Urinary bladder (tissue), 4 donors: ENCODE results near the gene LONRF2. TPM values are rescaled to one million over a fixed set of nuclear protein-coding genes. Genes with fewer than 3 reads are reported as not detected.
"Not testable (repeated sequence)": the region's sequence is repeated elsewhere in the genome, so short reads cannot be mapped to it uniquely, and the experiment has no call there.

Source experiments
- DNase-seq: peaks from one replicate; pipeline ENCODE4 v3.0.0-alpha.2; 2015; ENCODE audit errors: extremely low spot score
- H3K27ac ChIP-seq: one replicate; pipeline ENCODE4 v1.5.1; 2013; ENCODE audit warnings: low read depth, mild to moderate bottlenecking, moderate library complexity
- H3K36me3 ChIP-seq: one replicate; pipeline ENCODE4 v1.6.1; 2013; ENCODE audit warnings: mild to moderate bottlenecking, moderate library complexity; ENCODE audit not compliant: insufficient read depth
- H3K4me1 ChIP-seq: one replicate; pipeline ENCODE4 v1.6.1; 2013; ENCODE audit warnings: mild to moderate bottlenecking, moderate library complexity; ENCODE audit not compliant: insufficient read depth
- H3K4me3 ChIP-seq: one replicate; pipeline ENCODE4 v1.5.1; 2013; ENCODE audit warnings: low read depth, low read length
- WGBS: extraction: QIAGEN DNeasy Blood & Tissue Kit; methylation state at CpG from one replicate; pipeline ENCODE4 v1.1.7; 2013; 5-methylcytosine and 5-hydroxymethylcytosine counted together
- polyA plus RNA-seq: library from polyadenylated mRNA; stranded (reverse); fragments of 200-250 nt; gene quantifications from one replicate; pipeline ENCODE4 v1.2.3, GENCODE V29; 2013
- total RNA-seq: library from RNA; depleted of rRNA; stranded (reverse); fragments of >200 nt; gene quantifications from one replicate; pipeline ENCODE4 v1.2.3, GENCODE V29; 2014
- donor health status: healthy with polysubstance abuse.
- donor health status: healthy.

The LONRF2 gene
- total and polyA plus RNA-seq, 2 donors = 5.0 to 6.7 TPM

- not testable (repeated sequence) for H3K4me3 ChIP-seq, H3K36me3 ChIP-seq, H3K4me1 ChIP-seq, H3K27ac ChIP-seq, DNase-seq
- WGBS = 95% methylated on average over 9 of the region's 9 CpGs
These were observed 73.7 kb downstream of the LONRF2 start for GRCh38 chr2:100248556-100248955.

GRCh38 chr2:100248044-100248330 is 74.3 kb downstream of the LONRF2 start:
- 91% methylated on average over 4 of the region's 4 CpGs for WGBS
- no peak for DNase-seq

GRCh38 chr2:100247256-100248043 is 74.9 kb downstream of the LONRF2 start:
- no peaks in the 10 kb centered on the region for H3K4me1 ChIP-seq
- H3K36me3 ChIP-seq = no peaks in the 10 kb centered on the region
- DNase-seq = no peak
- WGBS = 84% methylated on average over 14 of the region's 14 CpGs
- no peak overlapping the region for H3K27ac ChIP-seq
- H3K4me3 ChIP-seq = no peak overlapping the region

More at GRCh38 chr2:100248044-100248330, 74.3 kb downstream of the LONRF2 start:
- Histone ChIP-seq H3K36me3 (no peaks in the 10 kb centered on the region), H3K4me3 (no peak overlapping the region), H3K27ac (no peak overlapping the region), H3K4me1 (no peaks in the 10 kb centered on the region)

- DNase-seq = no peak
- no peaks in the 10 kb centered on the region for H3K36me3 ChIP-seq
- H3K4me1 ChIP-seq = no peaks in the 10 kb centered on the region
- H3K4me3 ChIP-seq = no peak overlapping the region
- no peak overlapping the region for H3K27ac ChIP-seq
- WGBS = 75% methylated on average over 28 of the region's 28 CpGs
These were observed 75.8 kb downstream of the LONRF2 start for GRCh38 chr2:100246163-100247145.

- no peaks in the 10 kb centered on the region for H3K36me3 ChIP-seq
- H3K4me3 ChIP-seq = no peak overlapping the region
- no peaks in the 10 kb centered on the region for H3K4me1 ChIP-seq
- DNase-seq = no peak
- no peak overlapping the region for H3K27ac ChIP-seq
- 95% methylated on average over 4 of the region's 4 CpGs for WGBS
These were observed 76.6 kb downstream of the LONRF2 start for GRCh38 chr2:100245681-100246080.

GRCh38 chr2:100244881-100245605 is 77.3 kb downstream of the LONRF2 start:
- no peaks in the 10 kb centered on the region for H3K4me1 ChIP-seq
- WGBS = 90% methylated on average over 6 of the region's 6 CpGs
- no peak overlapping the region for H3K27ac ChIP-seq
- no peaks in the 10 kb centered on the region for H3K36me3 ChIP-seq
- no peak overlapping the region for H3K4me3 ChIP-seq
- no peak for DNase-seq

GRCh38 chr2:100243631-100244030 is 78.7 kb downstream of the LONRF2 start:
- no peak for DNase-seq
- Histone ChIP-seq H3K27ac (no peak overlapping the region), H3K36me3 (no peaks in the 10 kb centered on the region), H3K4me3 (no peak overlapping the region), H3K4me1 (no peaks in the 10 kb centered on the region)
- WGBS = 78% methylated on average over 6 of the region's 6 CpGs

- DNase-seq = no peak
- H3K27ac ChIP-seq = no peak overlapping the region
- 56% methylated on average over 6 of the region's 6 CpGs for WGBS
These were observed 79.2 kb downstream of the LONRF2 start for GRCh38 chr2:100242891-100243619.

GRCh38 chr2:100242476-100242875 is 79.8 kb downstream of the LONRF2 start:
- DNase-seq = no peak
- no peaks in the 10 kb centered on the region for H3K4me1 ChIP-seq
- no peak overlapping the region for H3K4me3 ChIP-seq
- H3K27ac ChIP-seq = no peak overlapping the region
- 79% methylated on average over 11 of the region's 11 CpGs for WGBS
- H3K36me3 ChIP-seq = no peaks in the 10 kb centered on the region

More at GRCh38 chr2:100242891-100243619, 79.2 kb downstream of the LONRF2 start:
- H3K4me1 ChIP-seq = no peaks in the 10 kb centered on the region
- H3K36me3 ChIP-seq = no peaks in the 10 kb centered on the region
- H3K4me3 ChIP-seq = no peak overlapping the region

- 90% methylated on average over 6 of the region's 6 CpGs for WGBS
- H3K4me3 ChIP-seq = no peak overlapping the region
- no peaks in the 10 kb centered on the region for H3K4me1 ChIP-seq
- DNase-seq = no peak
- no peak overlapping the region for H3K27ac ChIP-seq
- H3K36me3 ChIP-seq = no peaks in the 10 kb centered on the region
These were observed 81.1 kb downstream of the LONRF2 start for GRCh38 chr2:100241236-100241635.

- H3K36me3 ChIP-seq = no peaks in the 10 kb centered on the region
- no peaks in the 10 kb centered on the region for H3K4me1 ChIP-seq
- WGBS = 96% methylated on average over 10 of the region's 10 CpGs
- H3K4me3 ChIP-seq = no peak overlapping the region
- no peak for DNase-seq
- no peak overlapping the region for H3K27ac ChIP-seq
These were observed 81.9 kb downstream of the LONRF2 start for GRCh38 chr2:100240386-100240785.

GRCh38 chr2:100239486-100240210 is 82.7 kb downstream of the LONRF2 start:
- 78% methylated on average over 12 of the region's 12 CpGs for WGBS
- Histone ChIP-seq H3K27ac (no peak overlapping the region), H3K4me1 (no peaks in the 10 kb centered on the region), H3K4me3 (no peak overlapping the region), H3K36me3 (no peaks in the 10 kb centered on the region)
- DNase-seq = no peak
